Measurements from ENCODE around the gene KRT5. TPM values are rescaled to one million over a fixed set of nuclear protein-coding genes. Genes with fewer than 3 reads are reported as not detected.

KRT5 gene
- total and polyA plus RNA-seq, 2 donors (not counting 3 experiments of a cell fraction or from before 2014, with no cell fraction given) = 0.32 to 0.86 TPM

GRCh38 chr12:52502877-52503276 lies 17.3 kb downstream of the KRT5 start:
- Histone ChIP-seq H3K27ac (ENCODE audit: insufficient read depth, low read depth, low read length) (no peak overlapping the region), H3K9me1 (replicated peaks; ENCODE audit: control insufficient read depth, extremely low read depth, insufficient read depth, low read length) (no peaks in the 10 kb centered on the region), H3K4me2 (ENCODE audit: insufficient read depth, low read length) (no peak overlapping the region), H3K4me3 (replicated peaks in 1 of 3; ENCODE audit: insufficient read depth in 1 of 3, low read depth in 1 of 3, low read length in 3 of 3) (no peak overlapping the region), H3K9ac (replicated peaks; ENCODE audit: extremely low read depth, insufficient read depth, low read length) (no peak overlapping the region), H3K27me3 (ENCODE audit: control insufficient read depth in 2 of 2, insufficient read depth in 2 of 2, low read length in 2 of 2) (peaks cover 5 to 33% of the 10 kb centered on the region in 2 experiments), H2AFZ (ENCODE audit: low read depth, low read length) (no peak overlapping the region), H3K4me1 (ENCODE audit: control insufficient read depth, extremely low read depth, insufficient read depth, low read length) (no peaks in the 10 kb centered on the region), H3K9me3 (replicated peaks; ENCODE audit: control insufficient read depth, insufficient read depth, low read length) (no peaks in the 10 kb centered on the region), H3K36me3 (ENCODE audit: control insufficient read depth in 2 of 2, extremely low read depth in 1 of 2, insufficient read depth in 2 of 2, low read length in 2 of 2) (no peaks in the 10 kb centered on the region), H4K20me1 (replicated peaks; ENCODE audit: control insufficient read depth, extremely low read depth, insufficient read depth, low read length) (no peaks in the 10 kb centered on the region), H3K79me2 (ENCODE audit: control insufficient read depth, insufficient read depth, low read length) (no peaks in the 10 kb centered on the region)
- ChIA-PET POLR2A (no interaction called here), CTCF (interaction anchor here (1.6 kb wide), 1 partner anchor 24 kb away, joined by 3 read pairs; no protein-coding TSS in a partner anchor)
- TF ChIP-seq GATA2 (IDR thresholded peaks at IDR 0.05; ENCODE audit: insufficient read depth, insufficient read length, low read depth, low read length) = no peak
- TF ChIP-seq CTCF (IDR thresholded peaks at IDR 0.05; ENCODE audit: extremely low read depth in 1 of 2, insufficient read depth in 1 of 2, low read depth in 1 of 2, low read length in 2 of 2) = no peak
- TF ChIP-seq JUN (IDR thresholded peaks at IDR 0.05; ENCODE audit: borderline replicate concordance, insufficient read depth, insufficient read length, low read depth) = no peak
- no peak for TF ChIP-seq MYC (IDR thresholded peaks at IDR 0.05; ENCODE audit: low read depth, low read length)
- TF ChIP-seq POLR2AphosphoS5 (IDR thresholded peaks at IDR 0.05; ENCODE audit: insufficient read depth, low read depth, low read length) = no peak
- no peak for TF ChIP-seq POLR2A (IDR thresholded peaks at IDR 0.05; ENCODE audit: low read depth, low read length)
- no peak for TF ChIP-seq FOS (IDR thresholded peaks at IDR 0.05; ENCODE audit: borderline replicate concordance, insufficient read depth, low read length)
- TF ChIP-seq EZH2 (IDR thresholded peaks at IDR 0.05; ENCODE audit: borderline replicate concordance, low read depth, low read length, severe bottlenecking) = no peak
- dilution Hi-C loops (cut with MboI; ENCODE audit: extremely low pct_ligation_motif_present, low sequenced_read_pairs) = no loop called here
- DNase-seq (ENCODE audit: low read depth, low spot score) (no peak), FAIRE-seq (no peak)
- intact Hi-C loops (cut with micrococcal nuclease) = no loop called here
- BruUV-seq (replicated peaks) = no TSS peak
